Hematopoietic multipotent progenitor cell treated with erythropoietin and hydrocortisone succinate and interleukin-3 and kit ligand, for 8 days (in vitro differentiated cells): ENCODE data around the gene HSBP1.

Source experiments
- DNase-seq: peaks from one replicate; pipeline ENCODE4 v3.0.0-alpha.2; 2015

Gene HSBP1

GRCh38 chr16:83807710-83808572 lies at the start of gene HSBP1:
Gene HSBP1, plus strand, starts transcription at chr16:83807978. Its CDS starts 99 bp downstream, at chr16:83808077.
- DNase-seq: peak; percentile 92

GRCh38 chr16:83762141-83762991 lies 45.4 kb upstream of the HSBP1 start:
- DNase-seq: no peak

- no peak for DNase-seq
These were observed 44.8 kb upstream of the HSBP1 start for GRCh38 chr16:83762992-83763358.

GRCh38 chr16:83768986-83769385 lies 38.8 kb upstream of the HSBP1 start:
- DNase-seq: no peak

DNA sequence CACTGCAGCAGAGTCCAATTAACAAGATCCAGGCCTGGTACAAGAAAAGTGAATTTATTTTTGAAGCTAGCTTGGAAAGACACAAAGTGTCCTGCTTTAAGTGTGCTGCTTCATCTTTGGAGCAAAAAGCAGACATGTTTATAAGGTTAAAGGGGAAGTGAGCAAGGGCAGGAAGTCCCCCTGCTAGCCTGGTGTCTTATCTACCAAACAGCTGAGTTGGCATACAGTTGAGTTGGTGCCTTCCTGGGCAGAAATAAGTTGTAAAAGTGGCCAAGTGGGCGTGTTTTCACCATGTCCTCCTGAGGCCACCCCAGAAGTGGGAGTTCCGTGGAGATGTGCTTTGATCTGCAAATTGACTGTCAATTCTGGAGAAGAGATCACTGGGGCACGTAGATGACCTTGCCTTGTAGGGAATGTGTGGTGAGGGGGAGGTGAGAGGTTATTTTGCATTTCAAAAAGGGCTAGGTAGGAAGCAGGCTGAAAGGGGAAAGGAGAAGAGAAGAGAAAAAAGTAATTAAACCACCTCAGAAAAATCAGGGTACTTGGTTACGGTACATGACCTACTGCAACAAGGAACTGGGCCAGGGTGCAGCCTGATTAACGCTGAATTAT lies 38.3 kb upstream of the HSBP1 start:
- peak; percentile 38 for DNase-seq

- no peak for DNase-seq
These were observed 36.4 kb upstream of the HSBP1 start for GRCh38 chr16:83771306-83771942.

DNA sequence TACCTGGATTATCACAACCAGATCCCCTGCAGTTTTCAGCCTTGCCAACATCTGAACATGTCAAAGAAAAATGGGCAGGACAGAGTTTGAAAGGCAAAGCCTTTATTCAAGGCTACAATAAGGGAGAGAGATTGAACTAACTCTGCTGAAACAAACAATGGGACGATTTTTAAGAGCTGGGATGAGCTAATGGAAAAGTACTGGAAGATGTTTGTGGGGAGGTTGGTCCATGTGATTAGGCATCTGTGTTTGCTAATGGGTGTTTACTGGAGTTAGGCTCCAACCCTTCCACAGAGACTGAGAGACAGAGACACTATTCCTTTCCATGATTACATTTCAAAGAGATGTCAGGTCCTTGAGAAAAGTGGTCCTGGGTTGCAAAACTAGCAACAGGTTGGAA lies 35.0 kb upstream of the HSBP1 start:
- DNase-seq: no peak

GRCh38 chr16:83774066-83774465 lies 33.7 kb upstream of the HSBP1 start:
- DNase-seq: no peak

GRCh38 chr16:83776944-83777343 lies 30.8 kb upstream of the HSBP1 start:
- no peak for DNase-seq

GRCh38 chr16:83779886-83780285 lies 27.9 kb upstream of the HSBP1 start:
- no peak for DNase-seq

DNA sequence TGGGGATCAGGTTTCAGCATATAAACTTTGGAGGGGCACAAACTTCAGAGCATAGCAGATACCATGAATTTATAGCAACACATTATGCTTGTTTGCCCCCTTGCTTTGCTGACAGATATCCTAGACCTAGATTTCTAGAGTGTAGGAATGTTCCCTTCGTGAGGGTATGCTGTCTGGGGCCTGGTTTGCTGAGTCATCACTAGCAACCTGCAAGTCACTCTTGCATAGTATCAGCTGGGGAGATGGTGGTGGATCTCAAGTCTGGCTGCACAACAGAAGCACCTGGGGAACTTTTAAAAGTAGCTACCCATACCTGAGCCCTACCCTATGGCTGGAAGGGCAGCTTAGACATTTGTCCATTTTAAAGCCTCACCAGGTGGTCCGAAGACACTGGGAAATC lies 22.3 kb upstream of the HSBP1 start:
- DNase-seq: no peak

DNA sequence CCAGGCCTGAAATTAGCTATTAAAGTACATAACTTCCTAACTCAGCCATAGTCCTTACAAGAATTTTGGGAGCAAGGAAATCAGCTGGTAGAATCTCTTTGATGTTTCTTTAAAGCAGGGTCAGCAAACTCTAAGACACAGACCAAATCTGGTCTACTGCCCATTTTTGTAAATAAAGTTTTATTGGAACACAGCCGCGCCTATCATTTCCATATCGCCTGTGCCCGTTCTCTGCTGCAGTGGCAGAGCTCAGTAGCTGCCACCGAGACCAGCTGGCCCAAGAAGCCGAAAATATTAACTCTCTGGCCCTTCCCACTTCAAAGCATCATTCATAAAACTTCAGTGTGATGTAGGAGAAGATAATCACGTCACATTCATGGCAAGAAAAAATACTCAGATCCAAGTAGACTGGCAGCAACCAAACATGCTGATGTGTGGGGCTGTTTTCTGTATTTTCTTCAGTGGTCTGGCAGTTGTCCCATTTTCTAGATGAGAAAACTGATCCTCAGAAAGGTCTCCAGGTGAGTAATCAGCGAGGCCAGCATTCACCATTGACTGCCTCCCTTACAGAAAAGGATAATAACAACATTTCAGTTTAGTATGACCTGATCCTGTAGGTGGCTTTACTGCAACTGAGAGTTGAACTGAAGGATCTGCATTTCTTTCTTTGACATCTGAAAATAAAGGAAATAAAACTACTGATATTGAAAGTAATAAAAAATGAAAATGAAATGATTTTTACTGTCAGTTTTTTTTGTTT lies 18.0 kb upstream of the HSBP1 start:
- no peak for DNase-seq

- no peak for DNase-seq
These were observed 15.9 kb upstream of the HSBP1 start for GRCh38 chr16:83791916-83792315.

GRCh38 chr16:83792391-83792790 lies 15.4 kb upstream of the HSBP1 start:
- DNase-seq: no peak

GRCh38 chr16:83793179-83793578 lies 14.6 kb upstream of the HSBP1 start:
- DNase-seq: no peak

DNA sequence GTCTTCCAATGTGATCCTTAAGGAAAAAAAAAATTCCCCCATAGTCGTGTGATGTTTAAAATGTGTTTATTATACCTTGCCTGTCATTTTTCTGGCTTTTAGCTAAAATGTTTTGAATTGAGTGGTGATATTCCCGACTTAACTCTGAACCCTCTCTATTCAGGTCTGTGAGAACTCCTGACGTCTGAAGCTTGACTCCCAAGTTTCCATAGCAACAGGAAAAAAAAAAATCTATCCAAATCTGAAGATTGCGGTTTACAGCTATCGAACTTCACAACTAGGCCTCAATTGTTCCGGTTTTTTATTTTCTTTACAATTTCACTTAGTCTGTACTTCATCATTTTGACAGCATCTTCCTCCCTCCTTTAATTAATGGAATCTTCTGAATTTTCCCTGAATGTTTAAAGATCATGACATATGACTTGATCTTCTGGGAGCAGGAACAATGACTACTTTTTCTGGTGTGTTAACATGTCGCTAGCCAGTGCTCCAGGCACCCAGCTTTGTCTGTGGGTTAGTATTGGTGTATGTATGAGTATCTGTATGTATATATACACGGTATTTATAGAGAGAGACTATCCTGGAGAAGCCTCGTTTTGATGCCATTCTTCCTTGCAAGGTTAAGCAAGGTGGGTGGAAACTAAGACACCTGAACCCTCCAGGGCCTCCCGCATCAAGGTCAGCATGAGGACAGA lies 12.8 kb upstream of the HSBP1 start:
- DNase-seq: no peak

DNA sequence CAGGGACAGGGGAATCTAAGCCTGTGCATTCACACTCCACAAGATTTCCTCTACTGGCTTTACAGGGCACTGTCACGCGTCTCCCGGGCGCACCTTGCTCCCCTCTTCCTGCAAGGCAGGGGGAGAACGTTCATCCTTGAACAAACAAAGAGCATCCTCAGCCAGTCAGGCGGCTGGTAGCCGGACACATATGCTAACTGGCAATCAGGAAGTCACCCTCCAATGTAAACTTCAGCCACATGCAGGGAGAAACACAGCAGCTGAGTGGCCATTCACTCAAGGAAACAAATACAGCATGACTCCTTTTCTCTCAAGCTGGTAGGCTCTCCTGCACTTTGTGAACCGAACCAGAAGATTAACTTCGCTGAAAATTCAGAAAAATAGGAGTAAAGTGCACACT lies 10.8 kb upstream of the HSBP1 start:
- no peak for DNase-seq

DNA sequence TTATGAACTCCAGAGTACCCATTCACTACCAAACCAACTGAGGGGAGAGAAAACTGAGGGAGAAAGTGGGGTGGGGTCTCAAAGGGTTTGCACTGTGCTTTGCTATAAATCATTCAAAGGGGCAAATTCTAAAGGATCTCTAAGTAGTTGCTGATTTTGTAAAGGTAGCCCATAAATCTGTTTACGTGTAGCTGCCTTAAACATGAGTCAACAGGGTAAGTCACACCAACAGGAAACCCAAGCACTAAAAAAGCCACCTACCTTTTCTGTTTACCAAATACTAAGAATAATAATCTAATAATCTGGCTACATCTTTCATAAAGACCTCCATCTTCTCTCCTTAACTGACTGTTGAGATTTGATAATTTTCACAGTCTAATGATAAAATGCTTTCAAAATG lies 8.4 kb upstream of the HSBP1 start:
- no peak for DNase-seq

- DNase-seq: no peak
These were observed 5.6 kb upstream of the HSBP1 start for GRCh38 chr16:83802135-83802534.

DNA sequence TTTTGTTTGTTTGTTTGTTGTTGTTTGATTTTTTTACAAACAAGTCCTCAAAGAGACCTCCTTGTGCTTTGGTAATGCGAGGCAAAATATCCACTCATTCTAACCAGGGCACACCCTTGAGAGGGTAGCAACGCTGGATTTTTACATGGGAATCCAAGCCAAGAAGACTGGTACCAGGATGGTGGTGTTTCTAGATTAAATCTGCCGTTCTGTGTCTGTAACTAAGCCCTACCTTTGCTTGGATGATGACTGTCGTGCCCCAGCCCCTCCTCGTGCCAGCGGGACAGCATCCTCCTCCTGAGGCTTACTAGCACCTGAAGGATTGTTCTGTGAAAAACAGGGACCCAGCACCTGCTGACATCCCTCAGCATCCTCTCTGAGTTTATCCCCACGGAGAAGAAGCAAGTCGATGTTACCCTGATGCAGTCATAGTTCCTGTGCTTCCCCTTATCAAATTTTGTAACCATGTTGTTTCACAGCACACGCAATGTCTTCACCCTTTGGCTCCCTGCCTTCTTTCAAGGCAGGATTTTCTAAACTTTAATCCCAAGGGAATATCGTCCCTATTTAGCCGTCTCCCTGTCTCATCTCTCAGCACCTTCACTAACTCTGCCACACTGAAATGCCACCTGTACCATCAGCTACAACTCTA lies 5.1 kb upstream of the HSBP1 start:
- DNase-seq: no peak

- DNase-seq: no peak
These were observed 4.0 kb upstream of the HSBP1 start for GRCh38 chr16:83803811-83804210.
